Fibroblast of skin of scalp (primary cell): ENCODE measurements around the gene C19orf12.

ENCODE experiments used
- DNase-seq: peaks from one replicate; pipeline ENCODE4 v3.0.0-alpha.2; 2013

C19orf12 gene

DNA sequence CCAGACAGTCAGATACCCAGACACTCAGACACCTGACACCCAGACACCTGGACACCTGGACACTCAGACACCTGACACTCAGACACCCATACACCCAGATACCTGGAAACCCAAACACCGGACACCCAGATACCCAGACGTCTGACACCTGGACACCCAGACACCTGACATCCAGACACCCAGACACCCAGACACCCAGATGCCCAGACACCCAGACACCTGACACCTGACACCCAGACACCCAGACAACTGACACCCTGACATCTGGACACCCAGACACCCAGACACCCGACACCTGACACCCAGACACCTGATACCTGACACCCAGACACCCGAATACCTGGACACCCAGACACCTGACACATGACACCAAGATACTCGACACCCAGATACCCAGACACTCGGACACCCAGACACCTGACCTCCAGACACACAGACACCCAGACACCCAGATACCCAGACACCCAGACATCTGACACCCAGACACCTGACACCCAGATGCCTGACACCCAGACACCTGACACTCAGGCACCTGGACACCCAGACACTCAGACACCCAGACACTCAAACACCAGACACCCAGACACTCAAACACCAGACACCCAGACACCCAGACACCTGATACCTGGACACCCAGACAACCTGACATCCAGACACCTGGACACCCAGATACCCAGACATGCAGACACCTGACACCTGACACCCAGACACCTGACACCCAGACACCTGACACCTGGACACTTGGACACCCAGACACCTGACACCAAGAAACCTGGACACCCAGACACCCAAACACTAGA is 19.1 kb downstream of the C19orf12 start:
- no peak for DNase-seq

GRCh38 chr19:29694669-29695627 is 20.1 kb downstream of the C19orf12 start:
- peak; percentile 63 for DNase-seq

DNA sequence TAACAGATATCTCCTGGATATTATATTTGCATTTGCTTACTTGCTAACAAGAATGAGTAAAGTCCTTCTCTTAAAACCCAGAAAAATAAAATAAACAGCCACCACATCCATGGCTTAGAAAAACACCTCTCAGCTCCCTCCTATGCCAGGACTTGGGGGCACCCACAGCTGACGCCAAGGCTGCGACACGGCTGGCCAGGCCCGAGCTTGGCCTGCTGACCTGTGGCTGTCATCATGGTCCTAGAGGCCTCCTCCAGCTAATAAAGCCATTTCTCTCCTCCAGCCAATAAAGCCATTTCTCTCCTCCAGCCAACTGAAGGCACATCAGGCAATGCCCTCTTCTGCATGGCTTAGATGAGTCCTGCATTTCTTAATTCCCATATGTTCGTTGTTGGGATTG is 20.9 kb downstream of the C19orf12 start:
- DNase-seq, result no peak

- peak; percentile 54 for DNase-seq
Observed at GRCh38 chr19:29690842-29691241, 24.2 kb downstream of the C19orf12 start.

DNA sequence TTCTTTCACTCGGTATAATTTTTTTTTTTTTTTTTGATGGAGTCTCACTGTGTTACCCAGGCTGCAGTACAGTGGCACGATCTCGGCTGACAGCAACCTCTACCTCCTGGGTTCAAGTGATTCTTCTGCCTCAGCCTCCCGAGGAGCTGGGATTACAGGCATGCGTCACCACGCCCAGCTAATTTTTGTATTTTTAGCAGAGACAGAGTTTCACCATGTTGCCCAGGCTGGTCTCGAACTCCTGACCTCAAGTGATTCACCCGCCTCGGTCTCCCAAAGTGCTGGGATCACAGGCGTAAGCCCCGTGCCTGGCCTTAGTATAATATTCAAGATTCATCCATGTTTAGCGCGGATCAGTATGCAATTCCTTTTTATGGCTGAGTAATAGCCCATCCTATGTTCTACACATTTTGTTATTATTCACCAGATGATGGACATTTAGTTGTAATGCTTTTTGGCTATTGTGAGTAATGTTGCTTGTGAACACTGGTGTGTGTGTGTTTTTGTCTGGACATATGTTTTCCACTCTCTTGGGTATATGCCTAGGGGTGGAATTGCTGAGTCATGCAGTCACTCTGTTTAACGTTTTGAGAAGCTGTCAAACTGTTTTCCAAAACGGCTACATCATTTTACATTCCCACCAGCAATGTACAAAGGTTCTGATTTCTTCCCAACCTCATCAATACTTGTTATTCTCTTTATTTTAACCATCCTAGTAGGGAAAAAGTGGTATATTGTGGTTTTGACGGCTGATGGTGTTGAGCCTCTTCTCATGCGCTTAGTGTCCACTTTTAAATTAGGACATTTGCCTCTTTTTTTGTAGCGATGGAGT is 26.9 kb downstream of the C19orf12 start:
- DNase-seq, result peak; percentile 79

DNA sequence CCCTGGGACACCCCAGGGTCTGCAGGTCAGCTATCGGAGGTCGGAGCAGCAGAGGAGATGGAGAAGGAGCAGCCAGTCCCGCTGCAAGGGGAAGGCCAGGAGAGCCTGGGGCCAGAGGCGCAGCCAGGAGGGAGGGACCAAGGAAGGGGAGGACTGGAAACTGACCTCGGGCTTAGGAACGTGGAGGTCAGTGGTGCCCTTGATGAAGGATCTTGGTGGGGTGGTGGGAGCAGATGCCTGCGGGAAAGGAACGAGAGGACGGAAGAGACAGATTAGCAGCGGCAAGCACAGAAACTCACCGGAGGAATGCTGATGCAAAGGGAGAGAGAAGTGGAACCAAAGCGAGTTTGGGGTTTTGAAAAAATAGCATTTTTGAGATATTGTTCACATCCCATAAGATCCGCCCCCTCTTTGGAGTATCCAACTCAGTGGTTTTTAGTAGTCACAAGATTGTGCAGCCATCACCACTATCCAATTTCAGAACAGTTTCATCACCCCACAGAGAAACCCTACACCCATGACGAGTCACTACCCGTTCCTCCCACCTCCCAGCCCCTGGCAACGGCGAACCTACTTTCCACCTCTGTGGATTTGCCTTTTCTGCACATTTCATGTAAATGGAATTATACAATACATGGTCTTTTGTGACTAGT is 27.7 kb downstream of the C19orf12 start:
- peak; percentile 98 for DNase-seq

DNA sequence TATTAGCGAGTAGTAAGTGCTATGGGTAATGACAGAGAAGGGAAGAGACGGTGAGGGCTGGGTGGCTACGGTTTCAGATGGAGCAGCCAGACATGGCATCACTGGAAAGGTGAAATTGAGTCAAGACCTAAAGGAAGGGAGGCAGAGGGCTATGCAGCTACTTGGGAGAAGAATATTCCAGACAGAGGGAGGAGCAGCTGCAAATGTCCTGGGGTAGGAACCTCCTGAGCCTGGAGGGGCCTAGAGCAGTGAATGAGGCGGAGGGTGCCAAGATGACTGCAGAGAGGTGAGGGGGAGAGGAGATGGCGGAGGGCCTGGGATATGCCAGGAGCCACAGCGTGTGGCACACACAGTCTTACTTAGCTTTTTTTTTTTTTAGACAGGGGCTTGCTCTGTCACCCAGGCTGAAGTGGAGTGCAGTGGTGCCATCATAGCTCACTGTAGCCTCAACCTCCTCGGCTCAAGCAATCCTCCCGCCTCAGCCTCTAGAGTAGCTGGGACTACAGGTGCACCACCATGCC is 28.7 kb downstream of the C19orf12 start:
- DNase-seq, result no peak

- DNase-seq, result peak; percentile 20
Observed at GRCh38 chr19:29685326-29685725, 29.7 kb downstream of the C19orf12 start.

- no peak for DNase-seq
Observed at GRCh38 chr19:29683009-29683408, 32.1 kb downstream of the C19orf12 start.

- no peak for DNase-seq
Observed at GRCh38 chr19:29682236-29682895, 32.7 kb downstream of the C19orf12 start.

- DNase-seq, result peak; percentile 22
Observed at GRCh38 chr19:29681422-29682235, 33.4 kb downstream of the C19orf12 start.

GRCh38 chr19:29680937-29681336 is 34.1 kb downstream of the C19orf12 start:
- no peak for DNase-seq

GRCh38 chr19:29680447-29680846 is 34.6 kb downstream of the C19orf12 start:
- DNase-seq, result no peak

- DNase-seq, result no peak
Observed at GRCh38 chr19:29679598-29680210, 35.4 kb downstream of the C19orf12 start.

DNA sequence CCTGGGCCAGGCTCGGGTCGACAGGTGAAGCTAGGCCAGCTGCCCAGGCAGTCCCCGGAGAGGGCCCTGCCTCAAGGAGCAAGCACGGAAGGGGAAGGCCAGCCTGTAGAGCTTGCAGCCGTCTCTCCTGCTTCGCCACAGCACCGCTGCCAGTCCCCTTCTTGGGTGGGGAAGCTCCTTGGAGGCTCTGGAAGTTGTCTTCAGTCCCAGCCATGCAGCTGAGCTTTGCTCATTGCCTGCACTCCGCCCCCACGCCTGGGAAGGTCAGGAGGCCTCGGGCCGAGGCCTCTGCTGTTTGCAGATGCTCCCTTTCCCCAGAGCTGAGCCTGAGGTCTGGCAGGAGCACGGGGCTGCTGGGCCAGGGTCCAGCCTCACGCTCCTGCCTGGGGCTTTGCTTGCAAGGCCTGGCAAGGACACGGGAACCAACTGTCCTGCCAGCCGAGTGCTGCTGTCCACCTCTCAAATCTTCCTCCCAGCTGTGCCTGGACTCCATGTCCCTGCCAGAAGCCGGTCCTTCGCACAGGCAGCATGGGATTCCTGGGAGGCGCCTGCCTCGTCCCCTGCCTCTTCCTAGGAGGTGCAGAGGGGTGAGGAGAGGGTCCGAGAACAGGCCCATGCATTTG is 36.5 kb downstream of the C19orf12 start:
- no peak for DNase-seq

DNA sequence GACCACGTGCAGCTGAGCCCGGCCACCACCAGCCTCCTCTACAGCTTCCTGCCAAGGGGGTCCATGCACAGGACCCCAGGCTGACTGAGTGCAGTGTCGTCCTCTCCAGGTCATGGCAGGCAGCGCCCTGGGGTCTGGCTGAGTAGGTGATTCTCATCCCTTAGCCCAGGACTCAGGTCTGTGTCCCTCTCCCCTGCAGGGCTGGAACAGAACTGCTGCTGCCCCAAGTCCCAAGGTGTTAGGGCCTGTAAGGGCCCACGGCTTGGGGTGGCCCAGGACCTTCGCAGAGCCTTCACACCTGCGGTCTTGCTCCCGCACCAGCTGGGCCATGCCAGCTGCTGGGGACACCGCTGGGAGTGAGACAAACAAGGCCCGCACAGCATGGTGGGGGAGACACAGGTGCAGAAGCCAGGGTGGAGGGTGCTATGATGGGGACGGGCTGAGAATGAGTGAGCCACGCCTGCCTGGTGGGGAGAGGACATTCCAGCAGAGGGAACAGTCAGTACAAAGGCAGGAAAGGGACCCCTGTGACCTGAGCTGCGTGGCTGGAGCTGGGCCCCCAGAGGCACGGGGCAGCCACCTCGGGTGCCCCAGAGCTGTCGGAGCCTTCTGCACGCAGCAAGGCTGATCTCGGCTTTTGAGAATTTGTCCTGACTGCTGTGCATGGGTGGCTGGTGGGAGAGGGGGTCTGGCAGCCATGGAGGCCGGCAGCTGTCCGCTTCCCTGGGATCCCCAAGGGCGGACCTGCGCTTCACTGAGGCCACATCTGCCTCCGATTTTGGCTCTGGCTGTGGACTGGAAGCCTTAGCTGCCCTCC is 37.9 kb downstream of the C19orf12 start:
- DNase-seq, result no peak

- no peak for DNase-seq
Observed at GRCh38 chr19:29676586-29676985, 38.5 kb downstream of the C19orf12 start.

- DNase-seq, result no peak
Observed at GRCh38 chr19:29675650-29676186, 39.3 kb downstream of the C19orf12 start.
